Gastroesophageal sphincter (tissue), 3 donors: Measurements from ENCODE around the gene HERC2.

ENCODE experiments used
- CTCF ChIP-seq, 4 experiments: fragments of 200-600 bp in 2 of 4; fragments of 450-650 bp in 2 of 4; sonication (generic) in 1 of 4; IDR thresholded peaks; one replicate each; pipeline ENCODE4 v1.5.1; 2017 to 2019; ENCODE audit warnings: antibody characterized with exemption in 4 of 4, mild to moderate bottlenecking in 2 of 4, moderate library complexity in 2 of 4
- EP300 ChIP-seq: sonication (generic); formaldehyde crosslinking; IDR thresholded peaks from one replicate; pipeline ENCODE4 v1.6.1; 2017; ENCODE audit warnings: antibody characterized with exemption, mild to moderate bottlenecking
- POLR2AphosphoS5 ChIP-seq: sonication (generic); formaldehyde crosslinking; IDR thresholded peaks from one replicate; pipeline ENCODE4 v1.6.1; 2017; ENCODE audit warnings: antibody characterized with exemption

- TF ChIP-seq CTCF (IDR thresholded peaks at IDR 0.05) (no peak), EP300 (no peak), POLR2AphosphoS5 (no peak)
Observed at GRCh38 chr15:28260722-28261121, 61.3 kb downstream of the HERC2 start.
